MG63 (cell line): Measurements from ENCODE around the gene KRT86. TPM values are rescaled to one million over a fixed set of nuclear protein-coding genes. Genes with fewer than 3 reads are reported as not detected.
A peak's percentile ranks its signal among the peaks of the same experiment; 100 is the strongest.

Source experiments
- DNase-seq: peaks from one replicate; pipeline ENCODE4 v3.0.0-alpha.2; 2020
- H3K27me3 ChIP-seq: fragments of 250-450 bp; sonication (Bioruptor Pico); 2 replicates; pipeline ENCODE4 v1.5.1; 2020; ENCODE audit warnings: mild to moderate bottlenecking, moderate library complexity
- H3K36me3 ChIP-seq: fragments of 250-450 bp; sonication (Bioruptor Pico); 2 replicates; pipeline ENCODE4 v1.5.1; 2020; ENCODE audit warnings: mild to moderate bottlenecking, moderate library complexity
- H3K4me3 ChIP-seq: fragments of 250-450 bp; sonication (Bioruptor Pico); 2 replicates; pipeline ENCODE4 v1.5.1; 2020; ENCODE audit warnings: mild to moderate bottlenecking, moderate library complexity
- H3K9me3 ChIP-seq: fragments of 250-450 bp; sonication (Bioruptor Pico); 2 replicates; pipeline ENCODE4 v1.5.1; 2020; ENCODE audit warnings: mild to moderate bottlenecking, moderate library complexity
- total RNA-seq: library from RNA; depleted of rRNA; stranded (reverse); fragments of >200 nt; shearing (Covaris generic); gene quantifications from 2 replicates; pipeline ENCODE4 v1.2.3, GENCODE V29; 2014; ENCODE audit warnings: low replicate concordance; rRNA removed

KRT86 gene
- total RNA-seq, 1 experiment from 2014 or later = 13.6 TPM

DNA sequence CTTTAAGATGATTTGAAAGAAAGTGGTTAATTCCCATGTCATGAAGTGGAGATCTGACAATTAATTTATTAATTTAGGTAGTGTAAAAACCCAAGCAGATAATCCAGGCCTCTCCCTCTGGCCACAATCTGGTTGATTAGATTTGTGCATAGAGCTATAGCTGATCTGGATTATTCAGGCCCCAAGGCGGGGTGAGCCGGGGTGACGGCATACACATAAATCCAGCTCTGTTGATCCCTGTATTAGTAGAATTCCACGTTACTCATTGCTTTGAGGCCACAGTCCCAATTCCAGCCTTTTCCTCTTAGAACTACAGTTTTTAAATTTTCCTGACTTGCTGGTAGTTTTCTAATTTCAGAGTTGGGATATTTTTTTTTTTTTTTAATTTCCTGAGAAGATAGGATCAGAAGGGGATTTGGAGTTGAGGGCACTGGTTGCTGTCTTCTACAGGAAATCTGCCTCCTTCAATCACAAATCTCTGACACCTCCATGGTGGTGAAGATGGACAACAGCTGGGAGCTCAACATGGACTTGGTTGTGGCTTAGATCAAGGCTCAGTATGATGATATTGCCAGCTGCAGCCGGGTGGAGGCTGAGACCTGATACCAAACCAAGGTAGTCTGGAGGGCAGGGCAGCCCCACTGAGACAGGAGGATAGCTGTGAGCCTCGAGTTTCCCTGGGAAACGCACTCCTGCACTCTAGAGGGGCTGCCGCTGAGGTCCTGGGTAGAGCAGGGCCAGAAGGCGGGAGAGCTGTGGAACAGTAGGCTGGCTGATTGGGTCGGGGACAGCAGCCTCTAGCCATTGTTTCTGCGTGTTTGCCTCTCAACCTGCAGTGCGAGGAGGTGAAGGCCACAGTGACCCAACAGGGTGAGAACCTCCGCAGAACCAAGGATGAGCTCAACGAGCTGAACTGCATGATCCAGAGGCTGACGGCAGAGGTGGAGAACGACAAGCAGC is 73.4 kb downstream of the KRT86 start:
- DNase-seq = no peak
- H3K9me3 ChIP-seq = no peaks in the 10 kb centered on the region
- no peaks in the 10 kb centered on the region for H3K27me3 ChIP-seq
- H3K4me3 ChIP-seq = no peak overlapping the region
- H3K36me3 ChIP-seq = no peaks in the 10 kb centered on the region

DNA sequence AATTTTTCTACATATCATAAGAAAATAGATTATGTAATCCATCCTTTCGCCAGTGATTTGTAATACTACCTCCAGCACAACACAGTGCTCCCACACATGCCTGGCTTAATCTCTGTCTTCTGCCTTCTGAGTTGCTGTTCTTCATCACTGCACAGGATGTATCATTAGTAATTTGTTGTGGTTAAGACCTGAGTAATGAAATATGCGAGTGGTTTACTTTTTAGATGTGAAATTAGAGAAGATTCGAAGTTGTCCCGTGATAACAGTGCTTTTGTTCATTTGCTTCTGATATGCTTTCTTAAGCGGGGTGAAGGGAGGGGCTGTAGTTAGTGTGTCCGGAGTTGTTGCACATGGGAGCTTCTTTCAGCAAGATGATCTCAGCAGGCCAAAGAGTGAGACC is 74.8 kb downstream of the KRT86 start:
- H3K27me3 ChIP-seq = no peaks in the 10 kb centered on the region
- no peaks in the 10 kb centered on the region for H3K36me3 ChIP-seq
- DNase-seq = no peak
- H3K9me3 ChIP-seq = no peaks in the 10 kb centered on the region
- no peak overlapping the region for H3K4me3 ChIP-seq

DNA sequence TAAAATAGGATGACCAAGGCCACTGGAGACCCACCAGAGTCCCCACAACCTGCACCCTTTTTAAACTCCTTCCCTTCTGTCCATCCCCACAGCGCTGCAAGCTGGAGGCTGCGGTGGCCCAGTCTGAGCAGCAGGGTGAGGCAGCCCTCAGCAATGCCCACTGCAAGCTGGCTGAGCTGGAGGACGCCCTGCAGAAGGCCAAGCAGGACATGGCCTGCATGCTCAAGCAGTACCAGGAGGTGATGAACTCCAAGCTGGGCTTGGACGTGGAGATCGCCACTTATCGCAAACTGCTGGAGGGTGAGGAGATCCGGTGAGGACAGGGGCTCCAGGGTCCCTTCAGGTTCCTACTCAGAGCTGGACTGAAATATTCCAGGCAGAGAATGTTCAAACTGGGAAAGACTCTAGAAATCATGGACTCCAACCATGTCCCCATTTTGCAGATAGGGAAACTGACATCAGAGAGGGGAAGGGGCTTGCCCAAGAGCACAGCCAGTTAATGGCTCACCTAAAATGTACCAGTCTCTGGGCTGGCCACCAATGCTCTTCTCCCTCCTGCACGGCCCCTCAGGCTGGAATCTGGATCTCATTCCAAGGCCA is 75.7 kb downstream of the KRT86 start:
- Histone ChIP-seq H3K9me3 (no peaks in the 10 kb centered on the region), H3K36me3 (no peaks in the 10 kb centered on the region), H3K27me3 (no peaks in the 10 kb centered on the region), H3K4me3 (no peak overlapping the region)
- no peak for DNase-seq

DNA sequence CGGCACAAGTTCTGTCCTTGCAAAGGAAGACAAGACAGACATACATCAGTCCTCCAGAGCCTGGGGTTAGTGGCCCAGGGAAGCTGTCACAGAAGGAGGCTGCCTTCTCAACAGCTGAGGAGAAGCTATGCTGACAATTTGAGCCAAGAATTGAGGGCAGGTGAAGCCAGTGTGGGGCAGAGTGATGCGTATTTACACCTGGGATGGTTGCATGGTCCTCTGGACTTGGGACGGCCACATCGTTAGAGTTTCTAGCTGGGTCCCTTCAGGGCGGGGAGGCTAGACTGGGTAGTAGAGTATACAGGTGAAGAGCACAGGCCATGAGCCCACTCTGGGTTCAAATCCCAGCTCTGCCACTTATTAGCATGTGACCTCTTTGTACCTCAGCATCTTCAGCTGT is 76.3 kb downstream of the KRT86 start:
- Histone ChIP-seq H3K27me3 (no peaks in the 10 kb centered on the region), H3K4me3 (no peak overlapping the region), H3K36me3 (no peaks in the 10 kb centered on the region), H3K9me3 (no peaks in the 10 kb centered on the region)
- DNase-seq = no peak

DNA sequence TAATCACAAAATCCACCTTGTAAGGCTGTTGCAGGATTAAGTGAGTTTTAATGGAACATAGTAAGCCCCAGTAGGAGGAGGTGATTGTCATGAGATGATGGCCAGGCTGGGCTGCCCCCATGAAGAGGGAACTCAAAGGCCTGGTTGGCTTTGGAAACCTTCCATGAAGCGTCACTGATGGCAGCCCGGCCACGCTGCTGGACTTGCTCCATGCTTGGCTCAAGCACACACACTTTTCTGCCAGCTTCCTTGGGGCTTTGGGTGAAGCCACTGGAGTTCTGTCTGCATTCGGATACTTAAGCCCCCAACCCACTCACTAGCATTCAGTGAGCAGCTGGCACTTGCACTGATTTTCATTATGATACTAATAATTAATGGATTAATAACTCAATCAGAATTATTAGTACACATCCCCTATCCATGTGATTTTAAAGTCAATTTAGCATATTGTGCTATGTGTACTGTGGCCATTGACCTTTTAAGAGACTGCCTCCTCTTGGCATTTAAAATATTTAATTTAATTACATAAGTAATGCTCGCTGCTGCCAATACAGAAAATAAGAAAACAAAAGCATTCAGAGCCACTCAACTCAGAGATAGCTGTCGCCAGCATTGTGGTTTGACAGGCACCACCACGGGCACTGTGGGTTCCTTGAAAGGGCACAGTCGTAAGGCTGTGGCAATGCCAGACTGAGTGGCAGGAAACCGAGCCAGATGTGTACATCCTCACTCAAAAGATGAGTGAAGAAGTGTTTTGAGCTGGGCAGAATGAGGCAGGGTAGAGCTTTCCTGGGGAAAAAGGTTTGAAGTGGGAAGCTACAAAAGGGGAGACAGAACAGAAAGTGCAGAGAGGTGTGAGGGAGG is 77.0 kb downstream of the KRT86 start:
- H3K36me3 ChIP-seq = no peaks in the 10 kb centered on the region
- no peaks in the 10 kb centered on the region for H3K9me3 ChIP-seq
- peak; percentile 60 for DNase-seq
- H3K27me3 ChIP-seq = no peaks in the 10 kb centered on the region
- no peak overlapping the region for H3K4me3 ChIP-seq

DNA sequence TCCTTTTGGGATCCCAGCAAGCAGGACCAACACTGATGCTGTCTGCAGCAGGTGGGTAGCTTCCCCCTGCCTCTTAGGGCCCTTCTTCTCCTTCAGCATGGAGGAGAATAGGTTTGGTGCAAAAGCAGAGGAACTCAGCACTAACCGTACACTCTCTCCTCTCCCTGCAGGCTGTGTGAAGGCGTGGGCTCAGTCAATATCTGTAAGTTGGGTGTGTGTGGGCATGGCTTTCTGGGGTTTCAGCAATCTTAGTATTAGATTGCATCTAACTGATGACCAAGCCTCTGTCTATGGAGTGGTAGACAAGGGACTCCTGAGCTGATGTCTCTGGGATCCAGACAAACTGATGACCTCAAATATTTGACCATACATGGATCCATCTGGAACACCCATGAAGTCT is 78.5 kb downstream of the KRT86 start:
- no peaks in the 10 kb centered on the region for H3K27me3 ChIP-seq
- H3K4me3 ChIP-seq = no peak overlapping the region
- H3K36me3 ChIP-seq = no peaks in the 10 kb centered on the region
- no peak for DNase-seq
- H3K9me3 ChIP-seq = no peaks in the 10 kb centered on the region

DNA sequence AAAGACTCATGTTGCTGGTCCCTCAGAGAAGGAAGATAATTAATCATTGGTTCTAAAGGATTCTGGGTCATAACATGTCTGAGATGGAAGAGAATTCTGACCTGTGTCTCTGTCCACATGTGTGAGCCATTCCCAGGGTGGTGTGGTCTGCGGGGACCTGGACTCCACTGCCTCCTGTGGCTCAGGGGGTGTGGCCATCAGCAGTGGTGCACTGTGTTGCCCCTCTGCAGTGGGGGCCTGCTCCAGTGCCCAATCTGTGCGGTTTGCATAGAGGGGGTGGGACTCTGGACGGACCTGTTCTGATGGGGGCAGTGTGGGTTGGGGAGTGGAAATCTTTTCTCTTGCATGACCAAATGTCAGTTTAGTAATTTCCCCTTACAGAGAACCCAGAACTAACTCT is 79.3 kb downstream of the KRT86 start:
- no peak overlapping the region for H3K4me3 ChIP-seq
- DNase-seq = no peak
- H3K27me3 ChIP-seq = no peaks in the 10 kb centered on the region
- H3K9me3 ChIP-seq = no peaks in the 10 kb centered on the region
- no peaks in the 10 kb centered on the region for H3K36me3 ChIP-seq

DNA sequence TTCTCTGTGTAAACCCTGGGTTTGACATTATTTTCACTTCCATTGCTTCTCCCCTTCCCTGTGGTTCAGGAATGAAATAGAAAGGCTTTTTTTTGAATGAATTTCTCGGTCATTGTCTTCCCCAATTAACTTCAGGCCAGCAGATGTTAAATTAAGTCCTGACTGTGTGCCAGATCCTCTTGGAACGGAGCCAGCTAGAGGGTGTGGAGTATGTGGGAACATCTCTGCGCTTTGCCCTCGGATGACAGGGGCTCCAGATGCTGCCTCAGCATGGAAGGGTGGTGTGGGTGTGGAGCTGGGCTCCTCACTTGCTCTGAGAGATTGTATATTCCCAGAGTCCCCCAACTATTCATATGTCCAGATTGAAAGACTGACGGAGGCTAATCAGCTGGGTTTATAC is 79.8 kb downstream of the KRT86 start:
- Histone ChIP-seq H3K4me3 (no peak overlapping the region), H3K9me3 (no peaks in the 10 kb centered on the region), H3K27me3 (no peaks in the 10 kb centered on the region), H3K36me3 (no peaks in the 10 kb centered on the region)
- no peak for DNase-seq

DNA sequence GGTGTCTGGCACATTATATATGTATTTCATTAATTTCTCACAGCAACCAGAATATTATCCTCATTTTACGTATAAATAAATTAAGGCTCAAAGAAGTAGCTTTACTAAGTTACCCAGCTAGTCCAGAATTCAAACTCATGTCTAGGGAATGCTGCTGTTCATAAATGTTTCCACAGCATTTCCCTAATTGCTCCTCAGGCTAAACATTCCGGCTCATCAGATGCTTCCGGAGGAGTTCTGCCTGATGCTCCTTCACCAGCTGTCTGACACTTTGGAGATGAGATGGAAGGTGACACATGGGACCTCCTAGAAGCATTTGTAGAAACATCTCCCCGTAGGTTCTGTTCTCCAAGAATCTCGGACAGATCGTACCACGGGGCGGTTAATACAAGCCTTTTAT is 80.7 kb downstream of the KRT86 start:
- Histone ChIP-seq H3K27me3 (no peaks in the 10 kb centered on the region), H3K4me3 (no peak overlapping the region), H3K9me3 (no peaks in the 10 kb centered on the region), H3K36me3 (no peaks in the 10 kb centered on the region)
- DNase-seq = no peak

DNA sequence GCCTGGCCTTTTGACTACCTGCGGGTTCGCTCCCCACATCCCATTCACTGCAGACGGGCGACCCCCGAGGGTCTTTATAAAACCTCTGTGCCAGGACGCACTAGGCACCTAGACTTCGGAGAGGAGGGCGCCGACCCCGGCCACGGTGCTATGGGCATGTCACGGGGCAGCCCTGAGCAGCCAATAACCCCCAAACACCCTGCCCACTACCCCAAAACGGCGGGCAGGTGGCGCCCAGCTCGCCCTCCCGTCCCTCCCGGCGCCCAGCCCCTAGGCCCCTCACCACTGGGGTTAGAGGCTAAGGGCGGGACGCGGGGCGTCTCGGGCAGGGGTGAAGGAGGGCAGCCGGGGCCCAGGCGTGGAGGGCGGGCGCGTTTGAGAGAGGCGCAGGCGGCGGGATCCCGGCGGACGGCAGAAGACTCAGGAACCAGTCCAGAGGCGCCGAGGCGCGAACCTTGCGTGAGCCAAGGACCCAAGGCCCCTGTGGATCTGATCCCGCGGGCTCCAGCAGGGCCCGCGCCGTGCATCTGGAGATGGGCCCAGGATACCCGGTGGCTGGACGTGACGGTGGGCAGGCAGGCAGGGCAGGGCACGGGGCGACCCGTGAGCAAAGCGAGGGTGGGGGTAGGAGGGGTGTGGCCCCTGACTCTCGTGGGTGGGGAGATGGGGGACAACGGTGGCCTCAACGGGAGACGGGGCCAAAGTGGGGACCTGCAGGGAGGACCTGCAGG is 81.8 kb downstream of the KRT86 start:
- Histone ChIP-seq H3K9me3 (no peaks in the 10 kb centered on the region), H3K27me3 (no peaks in the 10 kb centered on the region), H3K4me3 (no peak overlapping the region), H3K36me3 (no peaks in the 10 kb centered on the region)
- DNase-seq = no peak

DNA sequence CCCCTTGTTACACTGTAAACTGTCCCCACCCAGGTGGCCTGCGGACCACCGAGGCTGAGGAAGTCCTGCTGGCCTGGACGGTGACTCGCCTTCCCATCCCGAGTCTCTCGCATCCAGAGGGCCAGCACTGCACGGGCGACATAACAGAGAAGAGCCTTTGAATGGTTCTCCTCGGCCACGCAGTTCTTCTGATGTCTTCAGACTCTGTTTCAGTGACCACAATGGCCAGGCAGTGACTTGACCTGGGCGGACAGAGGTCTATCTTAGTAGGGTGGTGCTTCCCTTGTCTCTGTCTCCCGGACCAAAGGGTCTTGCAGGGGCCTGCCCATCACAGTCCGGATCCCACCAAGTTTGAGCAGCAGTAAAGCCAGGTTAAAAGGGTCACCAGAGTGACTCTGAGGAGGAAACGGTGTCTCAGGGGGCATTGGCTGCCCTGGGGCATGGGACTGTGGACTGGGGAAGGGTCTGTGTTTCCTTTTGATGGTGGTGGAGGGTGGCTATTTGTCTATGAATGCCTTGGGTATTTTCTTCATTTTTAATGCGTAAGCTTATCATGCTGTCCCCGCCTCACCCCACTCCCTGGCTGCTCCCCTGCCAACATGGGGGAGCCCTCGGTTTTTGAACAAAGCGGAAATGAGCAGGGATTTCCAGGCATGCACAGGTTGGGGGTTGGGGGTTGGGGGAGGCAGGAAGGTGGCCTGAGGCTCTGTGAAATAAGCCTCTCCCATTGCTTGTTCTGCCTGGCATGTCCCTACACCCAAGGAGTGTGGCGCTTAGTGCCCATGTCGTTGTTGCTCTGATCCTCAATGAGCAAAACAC is 82.5 kb downstream of the KRT86 start:
- Histone ChIP-seq H3K36me3 (no peaks in the 10 kb centered on the region), H3K4me3 (no peak overlapping the region), H3K9me3 (no peaks in the 10 kb centered on the region), H3K27me3 (no peaks in the 10 kb centered on the region)
- DNase-seq = no peak

Other genes with a start within 250 kb of the KRT86 start
- 4.4 TPM in 1 of 2 replicates, not detected in the other for gene NR4A1, start 223.2 kb upstream of the KRT86 start, total RNA-seq
- 45.4 and 110 TPM in 2 replicates for gene ATG101, start 204.7 kb upstream of the KRT86 start, total RNA-seq
- not detected in 2 replicates for gene SMIM41, start 194.9 kb upstream of the KRT86 start, total RNA-seq
- 12.0 and 18.2 TPM in 2 replicates for gene KRT80, start 82.6 kb upstream of the KRT86 start, total RNA-seq
- gene KRT7, start 41.4 kb upstream of the KRT86 start, total RNA-seq = 163 and 302 TPM in 2 replicates
- 2.2 and 3.8 TPM in 2 replicates for gene KRT81, start 16.9 kb downstream of the KRT86 start, total RNA-seq
- gene KRT83, start 46.8 kb downstream of the KRT86 start, total RNA-seq = not detected in 2 replicates
- not detected in 2 replicates for gene KRT85, start 92.8 kb downstream of the KRT86 start, total RNA-seq
- not detected in 2 replicates for gene KRT84, start 111.0 kb downstream of the KRT86 start, total RNA-seq
- gene KRT82, start 131.7 kb downstream of the KRT86 start, total RNA-seq = not detected in 2 replicates
- not detected in 2 replicates for gene KRT75, start 159.7 kb downstream of the KRT86 start, total RNA-seq
- not detected in 2 replicates for gene KRT6B, start 177.5 kb downstream of the KRT86 start, total RNA-seq
- gene KRT6C, start 199.2 kb downstream of the KRT86 start, total RNA-seq = not detected in 2 replicates
- gene KRT6A, start 218.6 kb downstream of the KRT86 start, total RNA-seq = not detected in 2 replicates
- gene KRT5, start 245.7 kb downstream of the KRT86 start, total RNA-seq = 0.23 TPM in 1 of 2 replicates, not detected in the other